Measurements from ENCODE around the gene C1GALT1C1L.
"Not testable (repeated sequence)": the region's sequence is repeated elsewhere in the genome, so short reads cannot be mapped to it uniquely, and the experiment has no call there.

Gene C1GALT1C1L

DNA sequence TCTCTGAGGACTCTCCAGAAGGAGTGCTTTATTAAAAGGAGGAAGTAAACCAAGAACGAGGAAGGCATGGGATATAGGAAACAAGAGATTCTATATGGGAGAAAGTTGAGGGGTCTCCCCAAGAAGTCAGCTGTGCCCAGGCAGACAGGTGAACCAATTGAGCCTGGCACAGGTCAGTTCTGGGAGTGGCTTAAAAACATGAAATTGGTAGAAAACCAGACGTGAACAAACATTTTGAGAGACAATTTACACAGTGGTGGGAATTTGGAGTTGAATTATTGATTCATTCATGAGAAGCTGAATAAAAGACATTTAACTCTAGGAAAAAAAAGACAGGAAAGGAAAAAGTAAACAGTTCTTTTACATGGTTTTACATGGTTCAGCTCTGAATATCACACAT is 22.7 kb downstream of the C1GALT1C1L start:
- no peak for DNase-seq

GRCh38 chr2:43648994-43649701 is 27.1 kb downstream of the C1GALT1C1L start:
- peak; percentile 43 for DNase-seq

- DNase-seq: no peak
Measured at GRCh38 chr2:43643680-43644079, 32.5 kb downstream of the C1GALT1C1L start.

- no peak for DNase-seq
Measured at GRCh38 chr2:43642363-43642762, 33.9 kb downstream of the C1GALT1C1L start.

GRCh38 chr2:43637030-43637803 is 39.0 kb downstream of the C1GALT1C1L start, which contains the start of gene PLEKHH2:
Gene PLEKHH2 (plus strand): TSS chr2:43637260. CDS start chr2:43644674, 7,414 bp downstream.
- DNase-seq: peak; percentile 83

GRCh38 chr2:43636621-43637020 is 39.6 kb downstream of the C1GALT1C1L start:
- DNase-seq: no peak

DNA sequence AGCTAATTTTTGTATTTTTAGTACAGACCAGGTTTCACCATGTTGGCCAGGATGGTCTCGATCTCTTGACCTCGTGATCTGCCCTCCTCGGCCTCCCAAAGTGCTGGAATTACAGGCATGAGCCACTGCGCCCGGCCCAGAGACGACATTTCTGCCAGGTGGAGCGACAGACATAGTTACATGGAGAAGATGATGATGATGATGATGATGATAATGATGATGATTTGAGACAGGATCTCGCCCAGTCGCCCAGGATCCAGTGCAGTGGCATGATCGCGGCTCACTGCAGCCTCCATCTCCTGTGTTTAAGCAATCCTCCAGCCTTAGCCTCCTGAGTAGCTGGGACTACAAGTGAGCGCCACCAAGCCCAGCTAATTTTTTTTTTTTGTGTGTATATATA is 40.1 kb downstream of the C1GALT1C1L start:
- DNase-seq: not testable (repeated sequence)

GRCh38 chr2:43634604-43635306 is 41.5 kb downstream of the C1GALT1C1L start:
- DNase-seq: peak; percentile 82

GRCh38 chr2:43631618-43632317 is 44.5 kb downstream of the C1GALT1C1L start:
- DNase-seq: no peak
